Fibroblast of lung (primary cell): ENCODE measurements around the gene OGDH. TPM values are rescaled to one million over a fixed set of nuclear protein-coding genes. Genes with fewer than 3 reads are reported as not detected.

Source experiments
- DNase-seq, 2 donors: peaks; one replicate each; pipeline versions ENCODE4 v3.0.0 to v3.0.0-alpha.2; 2010; ENCODE audit warnings: low read depth in 2 of 2
- H2AFZ ChIP-seq: 2 replicates; pipeline ENCODE4 v1.5.1; 2012; ENCODE audit warnings: low read length, control low read depth, inconsistent platforms
- H3K27ac ChIP-seq: 2 replicates; pipeline ENCODE4 v1.5.1; 2011; ENCODE audit warnings: low read length, control low read depth; ENCODE audit not compliant: insufficient read depth
- H3K27me3 ChIP-seq: 2 replicates; pipeline ENCODE4 v1.5.1; 2011; ENCODE audit warnings: mild to moderate bottlenecking, low read length; ENCODE audit not compliant: control insufficient read depth, insufficient read depth
- H3K36me3 ChIP-seq: 2 replicates; pipeline ENCODE4 v1.5.1; 2011; ENCODE audit warnings: low read length; ENCODE audit not compliant: control insufficient read depth, insufficient read depth
- H3K4me1 ChIP-seq: 2 replicates; pipeline ENCODE4 v1.5.1; 2011; ENCODE audit warnings: low read length; ENCODE audit not compliant: control insufficient read depth, insufficient read depth; ENCODE audit errors: extremely low read depth
- H3K4me2 ChIP-seq: 2 replicates; pipeline ENCODE4 v1.5.1; 2011; ENCODE audit warnings: low read length, control low read depth; ENCODE audit not compliant: insufficient read depth; ENCODE audit errors: extremely low read depth
- H3K4me3 ChIP-seq, 4 experiments: fragments of 200-600 bp in 1 of 4; sonication (generic) in 1 of 4; replicated peaks in 1 of 4; 2 replicates each; pipeline ENCODE4 v1.5.1; 2011 to 2016; ENCODE audit warnings: low read length in 4 of 4, low read depth in 3 of 4, mild to moderate bottlenecking in 3 of 4, control low read depth in 2 of 4, inconsistent platforms in 1 of 4, mixed read lengths in 1 of 4; ENCODE audit not compliant: insufficient read depth in 1 of 4; ENCODE audit errors: control extremely low read depth in 1 of 4
- H3K79me2 ChIP-seq: 2 replicates; pipeline ENCODE4 v1.5.1; 2012; ENCODE audit warnings: mild to moderate bottlenecking, low read length, inconsistent platforms; ENCODE audit not compliant: control insufficient read depth, insufficient read depth
- H3K9ac ChIP-seq: 2 replicates; pipeline ENCODE4 v1.5.1; 2011; ENCODE audit warnings: mild to moderate bottlenecking, low read length, control low read depth; ENCODE audit not compliant: insufficient read depth
- H3K9me3 ChIP-seq: 2 replicates; pipeline ENCODE4 v1.5.1; 2012; ENCODE audit warnings: low read depth, low read length; ENCODE audit not compliant: control insufficient read depth, insufficient read depth
- H4K20me1 ChIP-seq: 2 replicates; pipeline ENCODE4 v1.5.1; 2011; ENCODE audit warnings: low read length; ENCODE audit not compliant: control insufficient read depth, insufficient read depth; ENCODE audit errors: extremely low read depth
- CTCF ChIP-seq, 2 donors: IDR thresholded peaks in 1 of 2; conservative IDR thresholded peaks in 1 of 2; 1 replicate in 1 of 2; 2 replicates in 1 of 2; pipeline ENCODE4 v1.5.1; 2011 to 2012; ENCODE audit warnings: low read length in 2 of 2, control low read depth in 1 of 2, inconsistent platforms in 1 of 2, low read depth in 1 of 2, mild to moderate bottlenecking in 1 of 2
- EZH2 ChIP-seq: IDR thresholded peaks from 2 replicates; pipeline ENCODE4 v1.5.1; 2012; ENCODE audit warnings: low read length, control low read depth, mild to moderate bottlenecking; ENCODE audit errors: missing control alignments
- polyA plus RNA-seq, 2 donors: library from polyadenylated mRNA; depleted of rRNA in 1 of 2; stranded (reverse) in 1 of 2; unstranded in 1 of 2; fragments of >200 nt; gene quantifications; 2 replicates each; pipeline ENCODE4 v1.2.1, GENCODE V29; 2011 to 2012; ENCODE audit warnings: missing spikeins in 1 of 2
- total RNA-seq: library from RNA; depleted of rRNA; stranded (reverse); fragments of >200 nt; gene quantifications from 2 replicates; pipeline ENCODE4 v1.2.1, GENCODE V29; 2014

Gene OGDH
- total and polyA plus RNA-seq, 2 donors (not counting 1 experiment from before 2014, with no cell fraction given) = 60.8 to 69.2 TPM

DNA sequence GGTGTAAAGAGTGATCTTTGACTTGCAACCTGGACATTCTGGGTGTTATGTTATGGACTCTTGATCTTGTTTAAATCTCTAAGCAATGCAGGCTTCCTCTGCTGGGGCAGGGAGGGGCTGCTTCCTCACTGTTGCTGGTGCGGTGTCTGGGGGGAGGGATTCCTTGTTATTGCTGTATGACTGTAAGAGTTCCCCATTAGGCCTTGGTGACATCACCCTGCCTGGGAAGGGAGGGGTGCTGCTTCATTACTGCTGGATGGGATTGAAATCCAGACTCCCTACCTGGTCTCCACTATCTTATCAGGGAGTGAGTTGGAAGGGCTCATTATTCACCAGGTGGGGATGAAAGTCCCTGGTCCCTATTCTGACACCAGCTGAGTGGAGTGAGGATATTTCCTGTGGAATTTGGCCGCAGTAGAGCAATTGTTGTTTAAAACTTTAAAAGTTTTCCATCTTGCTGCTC lies 8.8 kb downstream of the OGDH start:
- no peak overlapping the region for H3K4me2 ChIP-seq

GRCh38 chr7:44615793-44616192 lies 9.4 kb downstream of the OGDH start:
- no peak overlapping the region for H3K4me2 ChIP-seq
- H3K27ac ChIP-seq = no peak overlapping the region
- no peak overlapping the region for H3K9ac ChIP-seq
- peaks cover 4% of the 10 kb centered on the region for H3K36me3 ChIP-seq
- no peaks in the 10 kb centered on the region for H3K9me3 ChIP-seq
- peaks cover 72% of the 10 kb centered on the region for H3K79me2 ChIP-seq
- H4K20me1 ChIP-seq = no peaks in the 10 kb centered on the region
- no peak overlapping the region for H2AFZ ChIP-seq
- no peaks in the 10 kb centered on the region for H3K27me3 ChIP-seq
- no peak overlapping the region for H3K4me3 ChIP-seq
- DNase-seq = no peak
- peaks cover 8% of the 10 kb centered on the region for H3K4me1 ChIP-seq
- no peak for TF ChIP-seq EZH2
- TF ChIP-seq CTCF (conservative IDR thresholded peaks at IDR 0.05 in 1 of 2, IDR thresholded peaks at IDR 0.05 in 1 of 2; ENCODE audit: low read depth in 1 of 2, low read length in 2 of 2) = no peak

More for the DNA sequence above, 8.8 kb downstream of the OGDH start:
- DNase-seq = peak; percentile 12 to 41
- Histone ChIP-seq H3K9ac (no peak overlapping the region), H3K4me3 (no peak overlapping the region), H3K36me3 (peaks cover 4% of the 10 kb centered on the region), H3K79me2 (peaks cover 72% of the 10 kb centered on the region), H4K20me1 (no peaks in the 10 kb centered on the region), H3K4me1 (peaks cover 8% of the 10 kb centered on the region), H2AFZ (no peak overlapping the region), H3K27ac (no peak overlapping the region), H3K9me3 (no peaks in the 10 kb centered on the region), H3K27me3 (no peaks in the 10 kb centered on the region)
- TF ChIP-seq EZH2 = no peak

DNA sequence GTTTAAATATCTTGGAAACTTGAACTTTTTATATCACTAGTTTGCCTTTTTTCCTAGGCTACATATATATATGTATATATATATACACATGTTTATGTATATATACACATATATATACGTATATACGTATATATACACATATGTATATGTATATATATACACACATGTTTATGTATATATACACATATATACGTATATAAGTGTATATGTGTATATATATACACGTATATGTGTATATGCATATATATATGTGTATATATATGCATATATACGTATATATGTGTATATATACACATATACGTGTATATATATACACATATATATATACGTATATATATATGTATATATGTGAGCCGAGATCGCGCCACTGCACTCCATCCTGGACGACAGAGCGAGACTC lies 10.1 kb downstream of the OGDH start:
- no peak overlapping the region for H3K4me3 ChIP-seq
- no peak overlapping the region for H2AFZ ChIP-seq
- DNase-seq = no peak

More for the DNA sequence above, 10.1 kb downstream of the OGDH start:
- no peaks in the 10 kb centered on the region for H3K27me3 ChIP-seq
- H3K4me2 ChIP-seq = no peak overlapping the region
- no peak overlapping the region for H3K9ac ChIP-seq
- H3K79me2 ChIP-seq = peaks cover 75% of the 10 kb centered on the region
- H3K27ac ChIP-seq = no peak overlapping the region
- no peaks in the 10 kb centered on the region for H4K20me1 ChIP-seq
- H3K36me3 ChIP-seq = peaks cover 4% of the 10 kb centered on the region
- TF ChIP-seq EZH2 = no peak
- TF ChIP-seq CTCF (conservative IDR thresholded peaks at IDR 0.05 in 1 of 2, IDR thresholded peaks at IDR 0.05 in 1 of 2; ENCODE audit: low read depth in 1 of 2, low read length in 2 of 2) = no peak
- peaks cover 11% of the 10 kb centered on the region for H3K4me1 ChIP-seq
- no peaks in the 10 kb centered on the region for H3K9me3 ChIP-seq
